GM12865 (cell line): ENCODE measurements around the gene RAPGEF1.

Source experiments
- DNase-seq: peaks from one replicate; pipeline ENCODE4 v3.0.0; 2010; ENCODE audit warnings: low read depth
- H3K4me3 ChIP-seq: 2 replicates; pipeline ENCODE4 v1.5.1; 2011; ENCODE audit warnings: mild to moderate bottlenecking, low read depth, low read length, control low read depth
- CTCF ChIP-seq: IDR thresholded peaks from 2 replicates; pipeline ENCODE4 v1.5.1; 2011; ENCODE audit warnings: low read length, control low read depth, low read depth, inconsistent platforms; ENCODE audit not compliant: insufficient read depth; ENCODE audit errors: missing control alignments

RAPGEF1 gene

GRCh38 chr9:131534721-131535237 is 205.1 kb downstream of the RAPGEF1 start:
- TF ChIP-seq CTCF, result no peak
- H3K4me3 ChIP-seq, result no peak overlapping the region
- DNase-seq, result no peak

- TF ChIP-seq CTCF, result no peak
Measured at GRCh38 chr9:131530920-131531832, 208.7 kb downstream of the RAPGEF1 start, which contains the start of gene UCK1. TSS of gene UCK1 (minus strand) at chr9:131531263. CDS start at chr9:131531174, 89 bp downstream.

GRCh38 chr9:131530546-131530919 is 209.3 kb downstream of the RAPGEF1 start:
- DNase-seq, result peak; percentile 27
- peak; percentile 15 for TF ChIP-seq CTCF
- peak overlapping the region; percentile 86 for H3K4me3 ChIP-seq

More at GRCh38 chr9:131530920-131531832, 208.7 kb downstream of the RAPGEF1 start, which contains the start of gene UCK1:
- peak; percentile 88 for DNase-seq
- peak within 1 kb of the TSS; percentile 86 for H3K4me3 ChIP-seq

- TF ChIP-seq CTCF, result no peak
- DNase-seq, result no peak
- peak overlapping the region; percentile 86 for H3K4me3 ChIP-seq
Measured at GRCh38 chr9:131529597-131530545, 210.0 kb downstream of the RAPGEF1 start.

- TF ChIP-seq CTCF, result no peak
- DNase-seq, result no peak
- H3K4me3 ChIP-seq, result no peak overlapping the region
Measured at GRCh38 chr9:131528886-131529505, 210.9 kb downstream of the RAPGEF1 start.

GRCh38 chr9:131528186-131528585 is 211.7 kb downstream of the RAPGEF1 start:
- DNase-seq, result no peak
- H3K4me3 ChIP-seq, result no peak overlapping the region
- TF ChIP-seq CTCF, result no peak
